Astrocyte (in vitro differentiated cells and primary cell): Measurements from ENCODE around the gene KCNN3. TPM values are rescaled to one million over a fixed set of nuclear protein-coding genes. Genes with fewer than 3 reads are reported as not detected.

Experiments used
- DNase-seq: peaks from one replicate; pipeline ENCODE4 v3.0.0-alpha.2; 2010; ENCODE audit warnings: low read depth
- FAIRE-seq: peaks from 2 replicates; lab custom pipeline; 2011; peaks lifted over from hg19 to GRCh38; lab: Jason Lieb, UNC
- H2AFZ ChIP-seq: 2 replicates; pipeline ENCODE4 v1.6.0; 2012; ENCODE audit warnings: low read depth, low read length, inconsistent platforms
- H3K27ac ChIP-seq: 2 replicates; pipeline ENCODE4 v1.5.1; 2011; ENCODE audit warnings: low read depth, low read length, inconsistent platforms
- H3K27me3 ChIP-seq: 2 replicates; pipeline ENCODE4 v1.6.0; 2011; ENCODE audit warnings: low read length, inconsistent platforms; ENCODE audit not compliant: insufficient read depth
- H3K36me3 ChIP-seq: 2 replicates; pipeline ENCODE4 v1.5.1; 2011; ENCODE audit warnings: low read length, inconsistent platforms; ENCODE audit not compliant: insufficient read depth
- H3K4me1 ChIP-seq: 2 replicates; pipeline ENCODE4 v1.5.1; 2011; ENCODE audit warnings: low read length, inconsistent platforms; ENCODE audit not compliant: insufficient read depth
- H3K4me2 ChIP-seq: 2 replicates; pipeline ENCODE4 v1.6.0; 2012; ENCODE audit warnings: low read length, inconsistent platforms
- H3K4me3 ChIP-seq: 2 replicates; pipeline ENCODE4 v1.5.1; 2011; ENCODE audit warnings: low read depth, mild to moderate bottlenecking, low read length, inconsistent platforms; ENCODE audit not compliant: insufficient read depth
- H3K79me2 ChIP-seq: 2 replicates; pipeline ENCODE4 v1.6.0; 2012; ENCODE audit warnings: mild to moderate bottlenecking, low read length, inconsistent platforms; ENCODE audit not compliant: insufficient read depth
- H3K9ac ChIP-seq: 2 replicates; pipeline ENCODE4 v1.6.0; 2012; ENCODE audit warnings: mild to moderate bottlenecking, low read length, inconsistent platforms
- H3K9me3 ChIP-seq: 2 replicates; pipeline ENCODE4 v1.5.1; 2012; ENCODE audit warnings: low read depth, mild to moderate bottlenecking, low read length, inconsistent platforms; ENCODE audit not compliant: insufficient read depth
- H4K20me1 ChIP-seq: 2 replicates; pipeline ENCODE4 v1.6.0; 2012; ENCODE audit warnings: low read length, inconsistent platforms; ENCODE audit not compliant: insufficient read depth
- H3K27ac Mint-ChIP-seq: one replicate; pipeline ENCODE4 v1.8.0; 2021; ENCODE audit warnings: mild to moderate bottlenecking, mixed read lengths; ENCODE audit not compliant: unreplicated experiment
- H3K27me3 Mint-ChIP-seq: one replicate; pipeline ENCODE4 v1.8.0; 2021; ENCODE audit warnings: low read depth, mixed read lengths; ENCODE audit not compliant: unreplicated experiment
- H3K36me3 Mint-ChIP-seq: one replicate; pipeline ENCODE4 v1.8.0; 2021; ENCODE audit warnings: low read depth, mixed read lengths; ENCODE audit not compliant: unreplicated experiment
- H3K4me1 Mint-ChIP-seq: one replicate; pipeline ENCODE4 v1.8.0; 2021; ENCODE audit warnings: low read depth, mixed read lengths; ENCODE audit not compliant: unreplicated experiment
- H3K4me3 Mint-ChIP-seq: one replicate; pipeline ENCODE4 v1.8.0; 2021; ENCODE audit warnings: mild to moderate bottlenecking, moderate library complexity, mixed read lengths; ENCODE audit not compliant: unreplicated experiment
- H3K9me3 Mint-ChIP-seq: one replicate; pipeline ENCODE4 v1.8.0; 2021; ENCODE audit warnings: mild to moderate bottlenecking, mixed read lengths; ENCODE audit not compliant: unreplicated experiment
- CTCF ChIP-seq: IDR thresholded peaks from 2 replicates; pipeline ENCODE4 v1.5.1; 2011; ENCODE audit warnings: low read depth, mild to moderate bottlenecking, inconsistent platforms, low read length, moderate library complexity; ENCODE audit not compliant: insufficient read depth
- EZH2 ChIP-seq: IDR thresholded peaks from 2 replicates; pipeline ENCODE4 v1.6.1; 2012; ENCODE audit warnings: mild to moderate bottlenecking, low read length, inconsistent platforms; ENCODE audit not compliant: insufficient read depth
- total RNA-seq: library from RNA; stranded (reverse); gene quantifications from 2 replicates; pipeline ENCODE4 v1.2.1, GENCODE V29; 2021

KCNN3 gene
- total RNA-seq, 1 donor from 2014 or later, result 0.66 TPM

- peak overlapping the region; percentile 57 for H3K4me2 ChIP-seq
- TF ChIP-seq CTCF, result no peak
- no peak for TF ChIP-seq EZH2
- H3K36me3 ChIP-seq, result no peaks in the 10 kb centered on the region
- H3K9ac ChIP-seq, result no peak overlapping the region
- Mint-ChIP-seq H3K4me1 (peaks cover 46% of the 10 kb centered on the region), H3K4me3 (no peak overlapping the region), H3K27ac (no peak overlapping the region), H3K9me3 (no peaks in the 10 kb centered on the region), H3K27me3 (peaks cover 2% of the 10 kb centered on the region), H3K36me3 (no peaks in the 10 kb centered on the region)
- peak; percentile 47 for DNase-seq
- H3K27ac ChIP-seq, result peak overlapping the region; percentile 11
- H2AFZ ChIP-seq, result peak overlapping the region; percentile 39
- H3K9me3 ChIP-seq, result no peaks in the 10 kb centered on the region
- FAIRE-seq, result no peak
- no peak overlapping the region for H3K4me3 ChIP-seq
- no peaks in the 10 kb centered on the region for H3K27me3 ChIP-seq
- peaks cover 39% of the 10 kb centered on the region for H3K4me1 ChIP-seq
- no peaks in the 10 kb centered on the region for H4K20me1 ChIP-seq
- H3K79me2 ChIP-seq, result no peaks in the 10 kb centered on the region
These were observed 143.6 kb downstream of the KCNN3 start for GRCh38 chr1:154726443-154726842.

- no peak overlapping the region for H3K27ac ChIP-seq
- peaks cover 33% of the 10 kb centered on the region for H3K4me1 ChIP-seq
- H4K20me1 ChIP-seq, result no peaks in the 10 kb centered on the region
- no peak overlapping the region for H3K4me2 ChIP-seq
- H3K27ac Mint-ChIP-seq, result no peak overlapping the region
- H3K27me3 Mint-ChIP-seq, result peaks cover 2% of the 10 kb centered on the region
- no peaks in the 10 kb centered on the region for H3K36me3 Mint-ChIP-seq
- DNase-seq, result no peak
- no peaks in the 10 kb centered on the region for H3K27me3 ChIP-seq
- H3K36me3 ChIP-seq, result no peaks in the 10 kb centered on the region
- no peak overlapping the region for H3K4me3 Mint-ChIP-seq
- H3K4me3 ChIP-seq, result no peak overlapping the region
- H3K9me3 ChIP-seq, result no peaks in the 10 kb centered on the region
- TF ChIP-seq CTCF (no peak), EZH2 (no peak)
- no peaks in the 10 kb centered on the region for H3K9me3 Mint-ChIP-seq
- H2AFZ ChIP-seq, result no peak overlapping the region
- no peaks in the 10 kb centered on the region for H3K79me2 ChIP-seq
- FAIRE-seq, result no peak
- peaks cover 45% of the 10 kb centered on the region for H3K4me1 Mint-ChIP-seq
- H3K9ac ChIP-seq, result no peak overlapping the region
These were observed 144.2 kb downstream of the KCNN3 start for GRCh38 chr1:154725865-154726264.

GRCh38 chr1:154720328-154721297 lies 149.5 kb downstream of the KCNN3 start:
- Histone ChIP-seq H3K27me3 (no peaks in the 10 kb centered on the region), H3K9me3 (no peaks in the 10 kb centered on the region), H3K9ac (no peak overlapping the region), H4K20me1 (no peaks in the 10 kb centered on the region), H3K36me3 (no peaks in the 10 kb centered on the region), H3K4me3 (no peak overlapping the region), H2AFZ (no peak overlapping the region), H3K27ac (no peak overlapping the region), H3K4me2 (no peak overlapping the region), H3K4me1 (no peaks in the 10 kb centered on the region), H3K79me2 (no peaks in the 10 kb centered on the region)
- Mint-ChIP-seq H3K27me3 (peaks cover 13% of the 10 kb centered on the region), H3K4me1 (no peaks in the 10 kb centered on the region), H3K36me3 (no peaks in the 10 kb centered on the region), H3K9me3 (no peaks in the 10 kb centered on the region), H3K4me3 (no peak overlapping the region), H3K27ac (no peak overlapping the region)
- no peak for DNase-seq
- no peak for TF ChIP-seq EZH2
- no peak for TF ChIP-seq CTCF
- no peak for FAIRE-seq
